ENCODE measurements around the gene SLC22A1. TPM values are rescaled to one million over a fixed set of nuclear protein-coding genes. Genes with fewer than 3 reads are reported as not detected.

SLC22A1 gene
- total RNA-seq, 1 experiment from 2014 or later, result 1.2 TPM

- TF ChIP-seq ZNF281 (CRISPR knock-in tag; IDR thresholded peaks at IDR 0.05) (no peak), ATF1 (CRISPR knock-in tag; IDR thresholded peaks at IDR 0.05) (no peak), SOX15 (CRISPR knock-in tag; IDR thresholded peaks at IDR 0.05) (no peak), HMGA2 (CRISPR knock-in tag; IDR thresholded peaks at IDR 0.05) (no peak), E2F5 (CRISPR knock-in tag; IDR thresholded peaks at IDR 0.05) (no peak), IRF1 (CRISPR knock-in tag; IDR thresholded peaks at IDR 0.05) (no peak), ATF2 (CRISPR knock-in tag; IDR thresholded peaks at IDR 0.05; ENCODE audit: borderline replicate concordance, low read depth) (no peak), ESRRA (CRISPR knock-in tag; IDR thresholded peaks at IDR 0.05; ENCODE audit: borderline replicate concordance) (no peak), ZNF425 (CRISPR knock-in tag; conservative IDR thresholded peaks at IDR 0.05) (no peak), ARID4B (CRISPR knock-in tag; IDR thresholded peaks at IDR 0.05; ENCODE audit: borderline replicate concordance) (no peak), ZNF263 (CRISPR knock-in tag; IDR thresholded peaks at IDR 0.05; ENCODE audit: low read depth) (no peak), SMAD4 (CRISPR knock-in tag; IDR thresholded peaks at IDR 0.05) (no peak), TP53 (CRISPR knock-in tag; IDR thresholded peaks at IDR 0.05) (no peak), SP1 (CRISPR knock-in tag; conservative IDR thresholded peaks at IDR 0.05) (no peak)
These were observed 9.3 kb downstream of the SLC22A1 start (continued) for GRCh38 chr6:160130729-160131484.
